T-helper 9 cell (primary cell): ENCODE data around the gene SCRG1.

Experiments
- DNase-seq: peaks from one replicate; pipeline ENCODE4 v3.0.0-alpha.2; 2020

The SCRG1 gene

GRCh38 chr4:173357939-173358338 is 41.0 kb downstream of the SCRG1 start:
- DNase-seq: no peak

DNA sequence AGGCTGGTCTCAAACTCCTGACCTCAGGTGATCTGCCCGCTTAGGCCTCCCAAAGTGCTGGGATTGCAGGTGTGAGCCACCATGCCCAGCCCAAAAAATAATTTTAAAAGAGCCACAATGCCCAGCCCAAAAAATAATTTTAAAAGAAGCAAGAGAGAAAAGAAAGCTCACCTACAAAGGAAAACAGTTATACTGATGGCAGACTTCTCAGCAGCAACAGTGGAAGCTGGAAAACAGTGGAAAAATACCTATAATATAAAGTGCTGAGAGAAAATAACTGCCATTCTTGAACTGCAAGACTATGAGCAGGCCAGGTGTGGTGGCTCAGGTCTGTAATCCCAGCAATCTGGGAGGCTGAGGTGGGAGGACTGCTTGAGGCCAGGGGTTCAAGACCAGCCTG is 51.4 kb downstream of the SCRG1 start:
- DNase-seq: no peak

- DNase-seq: no peak
Observed at GRCh38 chr4:173346074-173346473, 52.8 kb downstream of the SCRG1 start.

- DNase-seq: no peak
Observed at GRCh38 chr4:173345648-173346047, 53.3 kb downstream of the SCRG1 start.

- DNase-seq: no peak
Observed at GRCh38 chr4:173343832-173344397, 55.0 kb downstream of the SCRG1 start.

GRCh38 chr4:173337463-173337862 is 61.5 kb downstream of the SCRG1 start:
- no peak for DNase-seq

DNA sequence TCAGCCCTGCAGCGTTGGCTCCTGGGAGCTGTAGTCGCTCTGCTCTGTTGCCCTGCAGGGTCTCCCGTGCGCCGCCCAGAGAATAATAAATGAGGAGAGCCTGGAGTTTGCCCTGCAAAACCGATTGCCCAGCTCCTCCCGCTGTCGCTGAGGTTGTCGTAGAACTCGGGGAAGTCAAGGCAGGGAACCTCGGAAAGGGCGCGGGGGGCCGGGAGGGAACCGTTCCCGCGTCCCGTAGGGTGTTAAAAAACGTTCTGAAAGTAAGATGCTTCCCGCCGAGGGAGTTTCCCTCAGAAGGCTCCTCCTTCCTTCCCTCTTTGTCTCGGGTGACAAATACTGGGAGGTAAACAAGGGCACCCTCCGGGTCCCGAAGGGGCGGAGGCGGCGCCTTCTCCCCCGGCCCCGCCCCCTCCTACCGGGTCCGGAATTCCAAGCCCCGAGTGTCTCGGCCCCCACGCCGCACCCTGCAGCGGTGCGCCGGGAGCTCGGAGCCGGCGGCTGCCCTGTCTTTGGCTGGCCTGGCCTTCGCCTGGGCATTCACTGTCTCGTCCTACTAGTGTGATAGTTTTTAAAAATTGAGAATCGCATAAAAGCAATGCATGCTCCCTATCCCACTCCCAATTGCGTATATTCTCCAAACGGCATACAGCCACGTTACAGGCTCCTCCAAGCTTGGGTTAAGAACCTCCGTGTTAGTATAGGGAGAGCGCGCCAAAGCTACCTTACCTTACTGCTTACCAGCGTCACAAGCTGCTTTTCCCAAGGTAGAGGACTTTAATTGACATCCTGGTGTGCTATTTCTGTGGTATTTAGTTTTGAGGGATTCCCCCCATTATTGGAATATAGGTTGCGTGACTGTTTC is 63.8 kb downstream of the SCRG1 start:
- peak; percentile 12 for DNase-seq
